HG02759 (cell line): Measurements from ENCODE around the gene HIRIP3.
"Not testable (repeated sequence)": the region's sequence is repeated elsewhere in the genome, so short reads cannot be mapped to it uniquely, and the experiment has no call there.

Source experiments
- ATAC-seq: cut with Tn5 transposase; IDR thresholded peaks from one replicate; pipeline ENCODE4 v1.9.1; 2021; ENCODE audit warnings: mild to moderate bottlenecking, moderate library complexity; ENCODE audit not compliant: unreplicated experiment

The HIRIP3 gene

GRCh38 chr16:30017277-30017656 is 21.9 kb upstream of the HIRIP3 start:
- ATAC-seq = no peak

DNA sequence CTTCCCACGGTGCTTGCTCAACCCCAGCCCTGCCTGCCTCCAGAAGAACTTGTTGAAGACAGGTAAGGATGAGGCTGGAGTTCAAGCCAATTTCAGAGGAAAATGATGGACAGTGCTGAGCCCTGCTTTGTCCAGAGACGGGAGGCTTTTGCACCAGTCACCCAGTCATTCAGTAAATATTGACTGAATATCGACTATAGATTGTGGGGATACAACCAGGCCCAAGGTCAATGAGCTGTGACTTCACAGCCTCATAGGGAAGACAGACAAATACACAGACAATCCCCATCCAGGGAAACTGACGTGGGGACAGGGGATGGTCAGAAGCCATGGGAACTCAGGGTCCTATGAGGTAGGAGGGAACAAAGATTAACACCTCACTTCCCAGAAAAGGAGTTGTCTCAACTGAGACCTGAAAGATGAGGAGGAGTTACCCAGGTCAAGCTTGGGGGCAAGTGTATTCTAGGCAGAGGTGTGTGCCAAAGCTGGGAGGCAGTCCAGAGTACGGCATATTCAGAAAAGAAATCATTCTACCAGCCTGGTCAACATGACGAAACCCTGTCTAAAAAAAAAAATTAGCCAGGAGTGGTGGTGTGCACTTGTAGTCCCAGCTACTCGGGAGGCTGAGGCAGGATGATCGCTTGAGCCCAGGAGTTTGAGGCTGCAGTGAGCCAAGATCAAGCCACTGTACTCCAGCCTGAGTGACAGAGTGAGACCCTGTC is 21.3 kb upstream of the HIRIP3 start:
- no peak for ATAC-seq

DNA sequence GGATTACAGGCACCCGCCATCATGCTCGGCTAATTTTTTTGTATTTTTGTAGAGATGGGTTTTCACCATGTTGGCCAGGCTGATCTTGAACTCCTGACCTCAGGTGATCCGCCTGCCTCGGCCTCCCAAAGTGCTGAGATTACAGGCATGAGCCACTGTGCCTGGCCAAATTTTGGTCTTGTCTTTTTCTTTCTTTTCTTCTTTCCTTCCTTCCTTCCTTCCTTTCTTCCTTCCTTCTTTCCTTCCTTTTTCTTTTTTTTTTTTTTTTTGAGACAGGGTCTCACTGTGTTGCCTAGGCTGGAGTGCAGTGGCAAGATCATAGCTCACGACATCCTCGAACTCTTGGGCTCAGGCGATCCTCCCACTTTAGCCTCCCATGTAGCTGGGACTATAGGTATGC is 20.0 kb upstream of the HIRIP3 start:
- ATAC-seq = not testable (repeated sequence)

DNA sequence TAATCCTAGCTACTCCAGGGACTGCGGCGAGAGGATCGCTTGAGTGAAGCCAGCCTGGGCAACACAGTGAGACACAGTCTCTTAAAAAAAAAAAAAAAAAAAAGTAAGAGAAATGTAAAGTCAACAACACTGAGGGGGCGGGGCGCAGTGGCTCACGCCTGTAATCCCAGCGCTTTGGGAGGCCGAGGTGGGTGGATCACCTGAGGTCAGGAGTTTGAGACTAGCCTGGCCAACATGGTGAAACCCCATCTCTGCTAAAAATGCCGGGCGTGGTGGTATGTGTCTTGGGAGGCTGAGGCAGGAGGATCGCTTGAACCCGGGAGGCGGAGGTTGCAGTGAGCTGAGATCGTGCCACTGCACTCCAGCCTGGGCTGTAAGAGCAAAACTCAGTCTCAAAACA is 17.2 kb upstream of the HIRIP3 start:
- ATAC-seq = not testable (repeated sequence)

DNA sequence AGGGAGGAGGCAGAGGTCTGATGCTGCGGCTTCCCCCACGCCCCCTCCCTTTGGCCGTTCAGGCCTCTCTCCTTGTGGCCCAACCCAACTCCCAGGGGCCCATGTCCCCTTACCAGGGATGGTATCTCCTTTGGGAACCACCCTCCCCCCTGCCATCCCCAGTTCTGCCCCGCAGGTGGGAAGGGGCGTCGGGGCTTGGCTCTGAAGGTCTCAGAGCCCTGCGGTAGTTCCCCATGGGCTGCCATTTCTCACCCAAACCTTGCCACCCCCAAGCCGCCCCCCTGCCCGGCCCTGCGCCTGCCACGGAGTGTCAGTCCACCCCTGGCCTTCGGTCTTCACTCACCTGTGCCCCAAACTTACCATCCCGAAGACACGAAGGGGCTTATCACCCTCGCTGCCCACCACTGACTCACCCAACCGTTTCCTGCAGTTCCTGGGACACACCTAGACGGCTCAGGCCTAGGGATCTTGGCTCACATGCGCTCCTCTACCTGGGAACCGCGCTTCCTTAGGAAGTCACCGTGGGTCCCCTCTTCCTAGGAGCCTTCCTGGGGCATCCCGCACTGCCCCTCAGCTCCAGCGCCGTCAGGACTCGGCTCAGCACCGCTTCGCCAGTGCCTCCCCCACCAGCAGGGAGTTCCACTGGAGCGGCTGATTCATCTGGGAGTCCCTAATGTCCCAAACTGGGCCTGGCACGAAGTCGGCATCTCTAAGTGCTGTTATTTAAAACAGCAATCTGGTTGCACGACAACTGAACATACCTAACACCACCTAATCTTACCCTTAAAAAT is 16.5 kb upstream of the HIRIP3 start:
- ATAC-seq = no peak

DNA sequence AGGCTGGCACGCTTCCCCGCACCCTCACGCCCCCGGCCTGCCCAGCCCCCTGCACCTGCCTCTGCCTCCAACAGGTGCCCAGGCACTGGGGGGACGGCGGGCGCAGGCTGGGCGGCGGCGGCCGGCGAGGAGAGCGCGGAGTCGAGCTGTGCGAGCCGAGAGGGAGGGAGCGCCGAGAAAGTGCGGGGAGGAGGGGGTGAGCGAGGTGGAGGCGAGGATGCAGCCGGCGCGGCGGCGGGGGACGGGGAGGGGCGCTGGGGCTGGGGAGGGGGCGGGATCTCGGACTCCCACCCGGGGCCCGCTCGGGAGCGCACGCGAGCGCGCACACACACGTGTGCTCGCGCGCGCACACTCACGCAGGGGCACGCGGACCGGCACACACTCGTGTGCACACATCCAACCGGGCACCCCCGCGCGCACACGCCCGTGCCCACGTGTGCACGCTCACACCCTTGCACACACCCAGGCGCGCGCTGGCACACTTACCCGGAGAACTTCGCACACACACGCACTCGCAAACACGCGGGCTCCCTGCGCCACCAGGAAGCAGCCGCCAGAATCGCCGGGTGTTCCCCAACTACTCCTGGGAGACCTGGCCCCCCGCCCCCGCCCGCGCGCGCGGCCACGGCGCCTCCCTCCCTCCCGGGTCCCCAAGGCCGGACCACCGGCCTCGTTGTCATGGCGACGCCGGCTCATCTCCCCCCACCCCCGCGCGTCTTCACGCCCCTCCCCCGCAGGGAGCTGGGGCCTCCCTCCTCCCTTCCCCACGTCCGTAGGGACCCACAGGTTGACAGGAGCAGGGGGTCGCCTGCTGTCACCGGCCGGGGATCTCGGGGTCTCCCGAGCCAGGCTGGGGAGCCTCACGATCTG is 15.7 kb upstream of the HIRIP3 start, which contains the start of gene DOC2A:
Gene DOC2A (minus strand): TSS at position 184 of the 870 bp plus-strand sequence. CDS start 805 bp downstream, outside the sequence.
- ATAC-seq = no peak

DNA sequence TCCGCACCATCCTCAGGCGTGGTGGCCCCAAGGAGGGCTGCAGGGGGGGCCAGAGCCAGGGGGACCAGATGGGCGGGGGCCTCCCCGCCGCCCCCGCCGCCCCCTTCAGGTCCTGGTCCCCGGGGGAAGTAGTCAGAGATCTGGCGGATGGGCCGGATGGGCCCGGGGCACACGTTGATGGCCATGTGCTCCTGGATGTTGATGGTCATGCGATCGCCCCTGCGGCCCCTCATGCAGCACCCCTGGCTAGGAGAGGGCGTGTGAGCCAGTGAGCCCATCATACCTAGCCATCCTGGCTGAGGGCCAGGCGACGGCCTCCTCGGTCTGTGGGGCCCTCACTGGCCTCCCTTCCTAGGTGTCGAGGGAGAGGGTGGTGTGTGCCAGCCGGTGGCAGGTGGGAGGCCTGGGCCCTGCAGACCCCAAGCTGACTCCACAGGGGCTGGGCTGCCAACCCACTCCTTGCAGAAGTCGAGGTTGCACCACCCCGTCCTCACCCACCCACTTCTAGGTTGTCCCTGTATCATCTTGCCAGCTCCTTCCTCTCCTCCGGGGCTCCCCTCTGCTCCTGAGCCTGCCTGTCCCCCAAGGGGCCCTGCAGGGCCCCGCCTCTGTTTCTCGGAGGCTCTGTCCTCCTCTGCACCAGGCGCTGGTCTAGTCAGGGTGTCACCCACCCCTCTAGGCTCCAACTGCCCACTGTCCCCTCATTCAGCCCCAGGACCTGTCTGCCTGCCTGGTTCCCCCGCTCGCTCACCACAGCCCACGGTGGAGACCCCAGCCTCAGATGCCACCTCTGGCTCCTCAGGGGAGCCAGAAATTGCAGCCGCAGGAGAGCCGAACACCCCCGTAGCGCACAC is 14.8 kb upstream of the HIRIP3 start:
- no peak for ATAC-seq

DNA sequence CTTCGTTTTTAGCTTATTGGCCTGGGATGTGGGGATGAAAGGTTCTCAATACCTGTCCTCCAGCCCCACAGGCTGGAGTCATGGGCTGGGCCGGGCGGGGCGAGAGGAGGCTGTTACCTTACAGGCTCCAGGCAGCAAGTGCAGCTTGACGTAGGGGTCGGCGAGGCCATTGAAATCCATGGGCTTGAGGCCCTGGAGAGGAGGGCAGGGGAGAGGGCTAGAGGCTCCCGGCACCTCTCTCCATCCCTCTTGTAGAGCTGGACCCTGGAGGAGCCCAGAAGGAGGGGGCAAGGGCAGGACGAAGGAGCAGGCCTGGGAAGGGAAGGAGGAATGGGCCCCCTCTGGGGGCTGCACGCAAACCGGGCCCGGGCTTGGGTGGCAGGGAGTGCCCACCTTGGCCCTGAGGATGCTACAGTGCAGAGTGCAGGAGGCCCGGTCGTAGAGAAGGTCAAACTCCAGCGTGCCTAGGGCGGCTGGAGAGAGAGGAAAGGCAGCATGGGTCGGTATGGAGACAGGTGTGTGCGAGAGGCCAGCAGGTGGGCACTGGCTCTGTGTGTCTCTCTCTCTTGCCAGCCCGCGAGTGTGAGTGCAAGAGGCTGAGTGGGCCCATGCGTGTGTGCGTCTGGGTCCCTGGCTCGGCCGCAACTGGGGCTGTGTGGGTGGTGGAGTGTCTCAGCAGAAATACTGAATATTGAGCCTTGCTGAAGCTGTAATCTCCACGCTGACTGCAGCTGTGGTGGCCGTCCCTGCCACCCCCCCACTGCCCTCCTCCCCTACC is 13.9 kb upstream of the HIRIP3 start:
- ATAC-seq = no peak

DNA sequence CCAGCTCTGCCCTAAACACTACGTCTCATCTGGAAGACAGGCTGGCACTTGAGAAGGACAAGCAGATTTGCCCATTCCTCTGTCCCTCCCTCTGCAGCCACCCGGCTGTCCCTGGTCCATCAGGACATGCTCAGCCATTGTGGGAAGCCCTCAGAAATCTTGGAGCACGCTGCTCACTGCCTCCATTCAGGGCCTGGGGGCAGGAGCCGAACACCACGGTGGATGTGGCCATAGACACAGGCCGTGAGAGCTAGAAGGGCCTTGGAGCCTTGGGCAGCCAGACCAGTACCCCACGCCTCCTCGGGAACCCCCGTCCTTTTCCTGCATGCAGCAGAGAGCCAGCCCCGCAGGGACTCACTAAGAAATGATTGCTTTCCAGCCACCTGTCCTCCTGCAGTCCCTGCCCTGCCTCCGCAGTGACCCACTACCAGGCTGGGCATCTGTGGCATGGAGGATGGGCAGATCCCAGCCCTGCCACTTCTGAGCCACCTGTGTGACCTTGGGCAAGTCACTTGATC is 12.0 kb upstream of the HIRIP3 start:
- no peak for ATAC-seq

DNA sequence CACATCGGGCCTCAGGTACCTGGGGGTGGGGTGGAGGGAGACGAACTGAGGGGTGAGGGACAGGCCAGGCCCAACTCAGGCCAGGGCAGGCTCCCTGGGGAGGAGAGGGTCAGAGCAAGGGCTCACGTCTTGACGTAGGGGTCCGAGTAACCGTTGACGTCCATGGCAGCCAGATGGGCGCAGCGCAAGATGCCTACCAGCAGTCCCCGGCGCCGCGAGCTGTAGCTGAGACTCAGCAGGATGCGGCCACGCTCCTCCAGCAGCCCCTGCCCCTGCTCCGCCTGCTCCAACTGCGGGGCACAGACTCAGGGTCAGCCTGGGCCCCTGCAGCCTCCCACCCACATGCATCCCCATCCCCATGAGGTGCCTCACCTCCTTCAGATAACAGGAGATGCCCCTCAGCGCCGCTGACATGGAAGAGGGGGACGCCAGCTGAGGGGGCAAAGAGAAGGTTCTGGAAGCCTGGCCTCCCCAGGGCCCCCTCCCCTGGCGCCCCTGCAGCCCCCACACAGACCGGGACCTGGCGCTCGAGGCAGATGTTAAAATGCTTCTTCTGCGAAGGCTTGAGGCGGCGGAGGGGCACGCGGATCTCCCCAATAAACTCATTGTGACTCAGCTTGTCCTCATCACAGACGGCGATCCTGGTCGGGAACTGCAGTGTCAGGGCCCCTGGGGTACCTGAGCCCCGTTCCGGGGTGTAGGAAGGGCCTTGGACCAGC is 11.4 kb upstream of the HIRIP3 start:
- ATAC-seq = no peak

DNA sequence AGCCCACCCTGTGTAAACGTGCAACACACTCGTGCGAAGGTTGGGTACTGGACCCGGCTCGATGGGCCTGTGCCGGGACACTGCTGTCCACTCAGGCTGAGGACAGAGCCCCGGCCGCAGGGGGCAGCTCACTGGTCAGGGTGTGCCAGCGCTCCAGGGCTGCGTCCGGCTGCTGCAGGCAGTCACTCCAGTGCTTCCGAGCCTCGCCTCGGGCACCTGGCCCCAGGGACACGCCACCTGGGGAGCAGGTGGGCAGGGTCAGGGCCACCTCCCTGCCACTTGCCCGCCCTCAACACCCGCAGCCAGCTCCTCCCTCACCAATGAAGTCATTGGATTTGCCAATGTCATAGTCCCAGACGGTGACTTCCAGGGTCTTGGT is 10.7 kb upstream of the HIRIP3 start:
- no peak for ATAC-seq

DNA sequence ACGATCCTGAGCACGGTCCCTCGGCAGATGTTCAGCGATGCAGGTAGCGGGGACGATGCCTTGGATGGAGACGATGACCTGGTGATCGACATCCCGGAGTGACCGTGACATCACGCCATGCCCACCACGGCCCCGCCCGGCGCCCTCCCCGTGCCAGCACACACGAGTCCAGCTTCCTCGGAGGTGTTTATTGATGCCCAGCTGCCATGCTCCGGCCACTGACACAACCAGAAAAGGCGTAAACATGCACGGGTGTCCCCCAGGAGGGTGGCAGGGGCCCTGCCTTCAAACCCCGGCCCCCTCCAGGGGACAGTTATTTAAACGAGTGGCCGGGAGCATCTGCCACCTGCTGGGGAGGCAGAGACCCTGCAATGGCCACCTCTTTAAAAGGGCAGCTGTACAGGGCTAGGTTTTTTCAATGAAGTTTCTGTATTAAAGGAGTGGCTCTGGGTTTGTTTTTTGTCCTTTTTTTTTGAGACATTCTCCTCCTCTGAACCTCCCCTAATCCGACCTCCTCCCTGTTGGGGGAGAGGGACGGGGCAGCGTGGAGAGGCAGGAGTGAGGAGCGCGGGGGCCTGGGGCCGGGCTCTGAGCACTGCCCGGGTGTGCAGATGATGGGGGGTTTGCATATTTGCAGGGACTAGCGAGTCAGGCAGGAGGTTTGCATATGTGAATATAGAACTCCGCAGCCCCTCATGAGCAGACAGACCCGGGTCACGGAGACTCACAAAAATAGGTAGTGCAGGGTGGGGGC is 10.1 kb upstream of the HIRIP3 start:
- ATAC-seq = no peak

- no peak for ATAC-seq
Measured at GRCh38 chr16:30004811-30005242, 9.4 kb upstream of the HIRIP3 start.

DNA sequence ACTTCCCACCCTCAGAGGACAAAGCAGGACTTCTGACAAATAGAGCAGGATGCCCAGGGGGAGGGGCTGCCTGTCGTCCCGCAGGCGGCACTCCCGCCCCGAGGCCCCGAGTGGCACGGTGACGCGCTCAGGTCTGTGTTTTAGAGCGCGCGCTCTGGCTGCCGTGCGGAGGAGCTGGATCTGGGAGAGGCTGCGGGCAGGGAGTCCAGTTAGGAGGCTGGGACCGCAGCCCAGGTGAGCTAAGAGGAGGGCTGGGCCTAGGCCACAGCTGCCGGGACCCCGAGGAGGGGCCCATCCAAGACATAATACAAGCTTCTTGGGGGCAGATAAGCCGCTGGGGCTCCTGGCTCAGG is 9.0 kb upstream of the HIRIP3 start:
- no peak for ATAC-seq

- no peak for ATAC-seq
Measured at GRCh38 chr16:30003670-30004423, 8.4 kb upstream of the HIRIP3 start.

DNA sequence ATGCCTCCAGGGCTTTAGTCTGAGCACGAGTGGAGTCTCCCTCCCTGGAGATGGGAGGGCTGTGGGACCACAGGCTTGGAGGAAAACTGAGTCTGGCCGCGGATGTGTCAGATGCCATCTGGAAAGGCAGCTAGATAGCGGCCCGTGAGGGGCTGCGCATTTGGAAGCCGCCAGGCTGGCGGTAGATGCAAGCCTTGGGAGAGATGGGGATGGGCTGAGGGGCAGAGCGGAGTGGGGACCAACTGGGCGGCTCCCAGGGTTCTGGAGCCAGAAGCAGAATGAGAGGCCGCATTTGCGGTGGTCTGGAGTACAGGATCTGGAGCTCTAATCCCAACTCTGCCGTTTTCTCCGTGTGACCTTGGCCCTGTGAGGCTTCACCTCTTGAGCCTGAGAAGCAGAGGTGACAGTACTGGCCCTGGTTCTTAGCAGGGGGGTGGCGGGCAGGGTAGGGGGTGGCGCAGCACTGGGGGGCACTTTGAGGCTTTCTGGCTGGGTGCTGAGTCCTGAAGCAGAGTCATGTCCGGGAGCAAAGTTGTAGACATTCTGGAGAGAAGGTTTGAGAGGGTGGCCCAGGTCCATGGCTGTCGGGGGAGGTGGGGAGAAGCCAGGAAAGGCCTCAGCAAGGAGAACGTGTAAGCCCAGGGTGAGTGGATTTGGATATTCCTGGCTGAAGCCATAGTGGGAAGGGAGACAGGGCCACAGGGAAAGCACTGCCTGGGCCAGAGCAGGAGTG is 7.4 kb upstream of the HIRIP3 start:
- no peak for ATAC-seq
